ENCODE measurements around the gene ZNF33B.

ZNF33B gene

DNA sequence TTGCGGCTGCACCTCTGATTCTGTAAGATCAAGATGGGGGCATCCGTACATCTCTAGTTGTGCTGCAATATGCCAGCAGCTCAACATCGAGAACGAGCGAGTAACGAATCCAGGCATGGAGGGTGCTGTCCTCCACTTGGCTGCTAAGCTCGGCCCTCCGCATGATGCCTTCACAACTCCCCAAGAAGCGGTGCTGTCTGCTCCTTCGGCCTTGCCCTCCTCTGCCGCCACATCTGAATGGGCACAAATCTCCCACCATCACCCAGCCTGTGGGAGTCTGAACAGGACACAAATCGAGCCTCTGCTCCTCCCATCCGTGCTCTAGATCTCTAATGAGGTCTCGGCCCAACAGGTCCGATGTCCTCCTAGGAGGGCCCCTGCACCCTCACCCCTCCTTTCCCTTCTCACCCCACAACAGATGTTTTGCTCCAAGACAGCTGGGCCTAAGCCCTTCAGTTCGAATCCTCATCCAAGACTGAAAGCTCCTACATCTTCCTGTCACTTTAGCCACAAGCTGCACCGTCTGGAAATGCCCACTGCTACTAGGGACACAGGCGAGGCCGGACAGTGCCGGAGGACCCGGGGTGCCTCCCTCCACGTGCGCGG is 86.7 kb downstream of the ZNF33B start:
- FAIRE-seq, result no peak
- no peak for DNase-seq (ENCODE audit: insufficient read length, low spot score)
- TF ChIP-seq CTCF (IDR thresholded peaks at IDR 0.05; ENCODE audit: insufficient read depth, missing control alignments), result no peak

GRCh38 chr10:42549851-42550250 is 88.5 kb downstream of the ZNF33B start:
- no peak for FAIRE-seq
- TF ChIP-seq CTCF (IDR thresholded peaks at IDR 0.05; ENCODE audit: insufficient read depth, missing control alignments), result no peak
- DNase-seq (ENCODE audit: insufficient read length, low spot score), result no peak

GRCh38 chr10:42548254-42548653 is 90.1 kb downstream of the ZNF33B start:
- DNase-seq (ENCODE audit: insufficient read length, low spot score), result no peak
- TF ChIP-seq CTCF (IDR thresholded peaks at IDR 0.05; ENCODE audit: insufficient read depth, missing control alignments), result no peak
- FAIRE-seq, result no peak

DNA sequence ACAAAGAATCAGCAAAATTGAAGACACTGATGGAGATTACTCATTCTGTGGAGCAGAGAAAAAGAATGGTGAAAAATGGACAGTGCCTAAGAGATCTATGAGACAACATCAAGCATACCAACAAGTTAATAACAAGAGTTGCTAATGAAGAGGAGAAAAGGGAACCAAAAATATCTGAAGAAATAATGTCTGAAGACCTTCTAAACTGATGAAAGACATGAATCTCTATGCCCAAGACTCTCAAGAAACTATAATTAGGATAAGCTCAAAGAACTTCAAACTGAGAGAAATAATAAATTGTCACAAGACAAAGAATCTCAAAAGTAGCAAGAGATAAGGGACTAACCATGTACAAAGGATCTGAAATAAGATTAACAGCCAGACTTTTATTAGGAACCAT is 93.4 kb downstream of the ZNF33B start:
- TF ChIP-seq CTCF (IDR thresholded peaks at IDR 0.05; ENCODE audit: insufficient read depth, missing control alignments), result no peak

GRCh38 chr10:42543840-42544372 is 94.5 kb downstream of the ZNF33B start:
- no peak for FAIRE-seq
- no peak for TF ChIP-seq CTCF (IDR thresholded peaks at IDR 0.05; ENCODE audit: insufficient read depth, missing control alignments)
- no peak for DNase-seq (ENCODE audit: insufficient read length, low spot score)

More for the DNA sequence above, 93.4 kb downstream of the ZNF33B start:
- DNase-seq (ENCODE audit: insufficient read length, low spot score), result no peak
- FAIRE-seq, result no peak

Data from D721Med (cell line).